Neuron (in vitro differentiated cells): ENCODE results near the gene ANO6.
"Not testable (repeated sequence)": the region's sequence is repeated elsewhere in the genome, so short reads cannot be mapped to it uniquely, and the experiment has no call there.

Source experiments
- H2AFZ ChIP-seq: one replicate; pipeline ENCODE4 v1.6.1; 2013; ENCODE audit warnings: low read depth, mild to moderate bottlenecking, inconsistent platforms, low read length, moderate library complexity
- H3K27me3 ChIP-seq: one replicate; pipeline ENCODE4 v1.6.1; 2013; ENCODE audit warnings: low read length; ENCODE audit not compliant: insufficient read depth
- H3K36me3 ChIP-seq: one replicate; pipeline ENCODE4 v1.6.1; 2013; ENCODE audit warnings: low read length; ENCODE audit not compliant: insufficient read depth
- H3K4me1 ChIP-seq: one replicate; pipeline ENCODE4 v1.6.1; 2013; ENCODE audit warnings: low read length; ENCODE audit not compliant: insufficient read depth
- H3K4me3 ChIP-seq: 2 replicates; pipeline ENCODE4 v1.5.1; 2013; ENCODE audit warnings: mild to moderate bottlenecking, low read length, moderate library complexity
- H3K9me3 ChIP-seq: one replicate; pipeline ENCODE4 v1.6.1; 2013; ENCODE audit warnings: low read length

Gene ANO6

DNA sequence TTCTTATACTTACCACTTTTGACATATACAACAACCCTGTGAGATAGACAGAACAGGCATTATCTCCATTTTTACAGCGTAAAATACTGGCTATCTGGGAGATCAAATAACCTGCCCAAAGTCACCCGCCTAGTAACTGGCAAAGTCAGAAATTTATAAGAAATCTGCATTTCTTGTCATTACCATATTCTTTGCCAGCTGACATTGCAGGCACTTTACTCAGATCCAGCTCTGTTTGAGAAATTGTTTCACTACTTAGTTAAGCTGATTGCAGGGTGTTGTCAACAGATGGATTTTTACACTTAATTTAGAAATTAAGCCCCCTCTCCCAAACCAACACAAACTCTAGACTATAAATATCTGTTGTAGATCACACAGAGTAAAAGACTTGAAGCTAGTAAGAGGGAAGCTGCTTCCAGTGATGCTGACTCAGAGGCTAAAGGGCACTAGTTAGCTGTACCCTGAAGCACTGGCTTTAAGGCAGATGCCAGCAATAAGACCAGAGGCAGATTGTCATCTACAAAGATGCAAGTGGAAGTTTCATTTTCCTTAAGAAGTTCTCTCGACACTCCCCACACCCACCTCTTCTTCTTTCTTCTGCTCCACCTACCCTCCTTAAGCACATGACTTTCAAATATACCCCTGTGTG is 153.1 kb downstream of the ANO6 start:
- Histone ChIP-seq H3K27me3 (no peaks in the 10 kb centered on the region), H2AFZ (no peak overlapping the region), H3K4me1 (no peaks in the 10 kb centered on the region), H3K4me3 (no peak overlapping the region), H3K36me3 (peaks cover 15% of the 10 kb centered on the region), H3K9me3 (peaks cover under 1% of the 10 kb centered on the region)

DNA sequence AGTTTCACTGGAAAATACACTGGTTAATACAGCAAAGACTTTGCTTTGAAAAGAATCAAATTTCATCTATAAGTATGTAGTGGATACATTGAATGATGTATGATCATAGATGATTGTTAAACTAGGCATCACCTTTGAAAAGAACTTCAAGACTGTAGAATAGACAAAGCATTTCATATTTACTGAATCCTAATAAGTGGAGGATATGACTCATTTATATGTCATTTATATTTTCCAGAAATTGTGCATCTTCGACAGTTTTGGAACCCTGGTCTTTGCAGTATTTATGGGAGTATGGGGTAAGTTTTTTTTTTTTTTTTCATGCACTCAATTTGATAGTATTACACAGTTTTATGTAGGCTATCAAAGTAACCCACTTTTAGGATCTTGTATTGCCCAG is 161.9 kb downstream of the ANO6 start:
- Histone ChIP-seq H3K9me3 (no peaks in the 10 kb centered on the region), H3K4me3 (no peak overlapping the region), H3K27me3 (no peaks in the 10 kb centered on the region), H3K4me1 (no peaks in the 10 kb centered on the region), H3K36me3 (peaks cover 12% of the 10 kb centered on the region), H2AFZ (no peak overlapping the region)

GRCh38 chr12:45379261-45379660 is 163.4 kb downstream of the ANO6 start:
- Histone ChIP-seq H3K4me3 (no peak overlapping the region), H3K9me3 (no peaks in the 10 kb centered on the region), H3K4me1 (no peaks in the 10 kb centered on the region), H3K27me3 (no peaks in the 10 kb centered on the region), H3K36me3 (peaks cover 20% of the 10 kb centered on the region), H2AFZ (no peak overlapping the region)

DNA sequence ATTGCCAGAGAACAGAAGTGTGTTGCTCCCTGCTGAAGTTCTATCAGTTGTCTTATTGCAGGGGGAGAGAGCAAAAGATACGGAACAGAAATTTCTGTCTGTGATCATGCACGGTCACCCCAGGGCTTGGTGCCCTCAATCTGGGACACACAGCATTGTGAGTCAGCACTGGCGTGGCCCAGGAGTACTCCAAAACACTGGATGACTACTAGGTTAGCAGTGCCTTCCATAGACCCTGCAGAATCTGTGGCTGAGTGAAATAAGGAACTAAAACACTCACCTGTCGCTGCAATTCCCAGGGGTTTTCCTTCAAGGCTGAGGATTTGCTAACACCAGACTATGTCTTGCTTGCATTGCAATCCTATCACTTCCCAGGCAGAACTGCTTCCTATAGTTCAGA is 165.5 kb downstream of the ANO6 start:
- H3K4me1 ChIP-seq: no peaks in the 10 kb centered on the region
- H3K9me3 ChIP-seq: no peaks in the 10 kb centered on the region
- H3K4me3 ChIP-seq: no peak overlapping the region
- H2AFZ ChIP-seq: no peak overlapping the region
- H3K36me3 ChIP-seq: peaks cover 24% of the 10 kb centered on the region
- H3K27me3 ChIP-seq: no peaks in the 10 kb centered on the region

- Histone ChIP-seq H3K4me3 (no peak overlapping the region), H3K4me1 (no peaks in the 10 kb centered on the region), H3K36me3 (peaks cover 19% of the 10 kb centered on the region), H3K9me3 (peaks cover 4% of the 10 kb centered on the region), H3K27me3 (no peaks in the 10 kb centered on the region), H2AFZ (no peak overlapping the region)
These were observed 172.7 kb downstream of the ANO6 start for GRCh38 chr12:45388545-45388944.

DNA sequence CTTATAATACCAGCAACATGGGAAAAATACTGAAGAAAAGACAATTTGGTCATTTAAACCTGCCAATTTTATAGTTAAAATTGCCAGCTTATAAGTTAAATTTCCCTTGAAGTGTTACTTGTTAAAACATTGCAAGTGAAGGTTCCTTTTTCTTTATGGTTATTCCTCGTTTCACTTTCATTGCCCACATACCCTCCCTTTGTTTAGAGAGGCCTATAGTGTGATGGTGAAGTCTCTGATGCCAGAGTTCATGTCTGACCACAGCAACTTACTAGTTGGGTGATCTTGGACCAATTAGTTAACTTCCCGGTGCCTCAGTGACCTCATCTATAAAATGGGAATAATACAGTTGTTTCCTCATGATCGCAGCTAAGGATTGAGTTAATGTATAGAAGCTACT is 173.5 kb downstream of the ANO6 start:
- H3K9me3 ChIP-seq: peaks cover 4% of the 10 kb centered on the region
- peaks cover 18% of the 10 kb centered on the region for H3K36me3 ChIP-seq
- no peaks in the 10 kb centered on the region for H3K4me1 ChIP-seq
- no peak overlapping the region for H2AFZ ChIP-seq
- no peaks in the 10 kb centered on the region for H3K27me3 ChIP-seq
- H3K4me3 ChIP-seq: no peak overlapping the region

DNA sequence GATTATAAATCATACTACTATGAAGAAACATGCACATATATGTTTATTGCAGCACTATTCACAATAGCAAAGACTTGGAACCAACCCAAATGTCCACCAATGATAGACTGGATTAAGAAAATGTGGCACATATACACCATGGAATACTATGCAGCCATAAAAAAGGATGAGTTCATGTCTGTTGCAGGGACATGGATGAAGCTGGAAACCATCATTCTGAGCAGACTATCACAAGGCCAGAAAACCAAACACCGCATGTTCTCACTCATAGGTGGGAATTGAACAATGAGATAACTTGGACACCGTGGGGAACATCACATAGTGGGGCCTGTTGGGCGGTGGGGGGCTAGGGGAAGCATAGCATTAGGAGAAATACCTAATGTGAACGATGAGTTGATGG is 181.6 kb downstream of the ANO6 start:
- not testable (repeated sequence) for H2AFZ ChIP-seq, H3K4me1 ChIP-seq, H3K36me3 ChIP-seq, H3K4me3 ChIP-seq, H3K27me3 ChIP-seq, H3K9me3 ChIP-seq

GRCh38 chr12:45398552-45398951 is 182.7 kb downstream of the ANO6 start:
- H3K36me3 ChIP-seq: peaks cover 12% of the 10 kb centered on the region
- H2AFZ ChIP-seq: no peak overlapping the region
- H3K4me1 ChIP-seq: no peaks in the 10 kb centered on the region
- no peaks in the 10 kb centered on the region for H3K9me3 ChIP-seq
- no peak overlapping the region for H3K4me3 ChIP-seq
- no peaks in the 10 kb centered on the region for H3K27me3 ChIP-seq

DNA sequence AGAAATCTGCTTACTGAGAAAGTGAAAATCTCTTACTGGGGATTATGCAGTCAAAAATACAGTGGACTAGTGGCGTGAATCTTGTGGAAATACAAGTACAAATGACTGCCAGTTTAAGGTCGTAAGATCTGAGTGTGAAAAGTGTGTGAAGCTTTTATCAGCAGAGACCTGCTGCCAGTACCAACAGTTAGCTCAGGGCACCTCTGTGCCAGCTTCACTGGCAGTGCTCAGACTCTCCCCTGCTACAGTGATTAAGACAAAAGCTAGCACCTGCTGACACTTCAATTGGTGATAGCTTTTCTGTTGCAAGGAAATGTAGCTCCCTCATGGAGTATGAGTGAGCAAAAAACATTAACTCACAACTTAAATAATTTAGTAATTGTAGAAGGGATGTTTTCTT is 185.1 kb downstream of the ANO6 start:
- Histone ChIP-seq H3K27me3 (no peaks in the 10 kb centered on the region), H3K36me3 (peaks cover 21% of the 10 kb centered on the region), H2AFZ (no peak overlapping the region), H3K4me3 (no peak overlapping the region), H3K9me3 (no peaks in the 10 kb centered on the region), H3K4me1 (no peaks in the 10 kb centered on the region)

DNA sequence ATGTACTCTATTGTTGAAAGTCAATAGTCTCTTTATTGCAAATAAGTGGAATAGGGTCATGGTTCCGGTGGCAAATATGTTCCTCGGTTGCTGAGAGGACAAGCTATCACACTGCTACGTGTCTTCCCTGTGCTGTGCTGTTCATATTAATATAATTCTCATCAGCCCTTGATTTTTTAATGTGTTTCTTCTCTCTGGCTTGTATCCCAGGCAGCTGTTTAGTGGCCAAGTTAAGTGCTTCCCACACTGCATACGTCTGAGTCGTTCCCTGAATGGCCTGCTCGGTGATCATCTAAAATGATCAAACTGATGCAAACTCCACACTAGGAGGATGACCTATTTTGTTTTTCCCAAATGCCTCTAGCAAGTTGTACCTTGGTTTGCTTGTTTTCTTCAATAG is 186.4 kb downstream of the ANO6 start:
- Histone ChIP-seq H3K36me3 (peaks cover 25% of the 10 kb centered on the region), H3K4me1 (no peaks in the 10 kb centered on the region), H2AFZ (no peak overlapping the region), H3K9me3 (no peaks in the 10 kb centered on the region), H3K27me3 (no peaks in the 10 kb centered on the region), H3K4me3 (no peak overlapping the region)

DNA sequence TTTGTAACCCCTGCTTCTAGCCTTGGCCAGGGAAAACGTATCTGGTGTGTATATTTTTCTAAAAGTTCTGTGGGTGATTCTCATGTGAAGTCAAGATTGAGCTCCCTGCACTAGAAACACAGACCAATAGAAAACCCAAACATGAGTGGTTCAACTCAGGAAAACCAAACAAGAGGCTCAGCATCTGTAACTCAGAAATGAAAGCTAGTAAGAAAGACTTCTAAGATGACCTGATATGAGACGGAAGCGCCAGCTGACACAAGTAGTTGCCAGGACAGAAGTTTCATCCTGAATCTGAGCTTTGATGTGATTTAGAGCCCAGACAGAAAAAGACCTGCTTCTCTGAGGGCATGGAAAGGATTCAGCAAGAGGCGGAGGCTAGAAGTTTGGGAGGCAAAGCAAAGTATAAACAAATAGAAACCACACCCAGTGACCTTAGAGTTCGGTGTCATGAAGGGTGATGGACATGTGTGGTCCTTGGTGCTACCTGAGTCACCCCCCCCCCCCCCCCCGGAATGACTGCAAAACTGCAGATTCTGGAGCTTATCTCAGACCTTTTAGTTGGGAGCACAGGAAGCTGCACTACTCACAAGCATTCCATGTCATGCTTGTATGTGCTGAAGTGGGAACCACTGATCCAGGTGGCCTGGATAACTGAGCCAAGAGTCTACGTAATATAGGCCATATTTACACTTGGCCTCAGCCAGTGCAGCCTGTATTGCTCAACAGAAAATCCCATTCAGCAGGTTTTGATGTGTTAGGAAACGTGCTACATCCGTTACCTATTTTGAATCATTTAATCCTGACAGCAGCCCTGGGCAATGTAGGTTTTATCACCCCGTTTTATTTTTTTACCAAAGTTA is 191.3 kb downstream of the ANO6 start:
- no peak overlapping the region for H2AFZ ChIP-seq
- H3K4me3 ChIP-seq: no peak overlapping the region
- no peaks in the 10 kb centered on the region for H3K9me3 ChIP-seq
- H3K36me3 ChIP-seq: peaks cover 54% of the 10 kb centered on the region
- H3K4me1 ChIP-seq: no peaks in the 10 kb centered on the region
- H3K27me3 ChIP-seq: no peaks in the 10 kb centered on the region

DNA sequence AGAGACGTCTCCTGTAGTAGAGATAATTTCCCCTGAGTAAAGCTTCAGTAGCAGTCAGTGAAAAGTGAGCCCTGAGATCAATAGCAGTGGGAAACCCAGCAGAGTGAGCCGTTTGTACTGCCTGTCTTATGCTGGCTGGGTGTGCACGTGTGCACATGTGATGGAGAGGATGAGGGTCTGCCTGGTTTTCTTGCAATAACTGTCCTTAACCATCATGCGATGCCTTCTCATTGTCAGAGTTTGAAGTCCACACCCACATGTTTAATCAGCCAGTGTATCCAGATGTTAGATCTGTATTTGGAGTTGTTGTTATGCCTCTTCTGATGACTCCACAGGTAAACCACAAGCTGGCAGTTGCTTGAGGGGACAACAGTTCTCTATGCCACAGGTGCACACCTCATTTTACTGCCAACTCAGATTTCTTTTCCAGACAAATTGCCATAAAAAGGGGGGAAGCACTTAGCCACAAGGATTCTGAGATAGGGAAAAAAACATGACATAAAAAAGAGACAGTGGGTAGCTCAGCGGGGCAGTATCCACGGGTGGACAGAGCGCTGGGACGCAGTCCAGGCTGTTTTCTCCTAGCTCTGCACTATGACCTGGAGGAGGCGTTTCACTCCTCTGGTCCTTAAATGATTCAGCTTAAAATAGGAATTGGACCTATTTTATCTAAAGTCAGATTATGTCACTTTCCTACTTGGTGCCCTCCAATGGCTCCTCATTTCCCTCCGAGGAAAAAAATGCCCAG is 192.3 kb downstream of the ANO6 start:
- H3K27me3 ChIP-seq: no peaks in the 10 kb centered on the region
- peaks cover 57% of the 10 kb centered on the region for H3K36me3 ChIP-seq
- H2AFZ ChIP-seq: no peak overlapping the region

DNA sequence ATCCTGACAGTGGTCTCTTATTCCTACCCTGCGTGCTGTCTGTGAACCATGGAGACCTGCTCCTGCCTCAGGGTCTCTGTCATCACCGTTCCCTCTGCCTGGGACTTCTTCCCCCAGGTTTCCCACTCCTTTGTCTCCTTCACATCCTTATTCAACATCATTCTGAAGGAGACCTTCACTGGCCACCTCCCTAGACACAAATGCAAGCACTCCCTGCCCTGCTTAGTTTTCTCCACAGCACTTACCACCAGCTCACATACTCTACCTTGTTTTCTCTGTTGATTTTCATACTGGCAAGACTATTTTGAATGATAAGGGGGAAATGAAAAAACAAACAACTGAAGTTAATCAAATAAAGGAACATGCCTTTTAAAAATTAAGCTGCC is 192.8 kb downstream of the ANO6 start:
- Histone ChIP-seq H3K4me1 (no peaks in the 10 kb centered on the region), H3K36me3 (peaks cover 56% of the 10 kb centered on the region), H3K27me3 (no peaks in the 10 kb centered on the region), H3K4me3 (no peak overlapping the region), H3K9me3 (no peaks in the 10 kb centered on the region), H2AFZ (no peak overlapping the region)

More for the DNA sequence above, 192.3 kb downstream of the ANO6 start:
- Histone ChIP-seq H3K4me1 (no peaks in the 10 kb centered on the region), H3K4me3 (no peak overlapping the region), H3K9me3 (no peaks in the 10 kb centered on the region)
